HG03565 (cell line): ENCODE data around the gene GPR183.

Source experiments
- ATAC-seq: cut with Tn5 transposase; IDR thresholded peaks from one replicate; pipeline ENCODE4 v1.9.1; 2021; ENCODE audit warnings: mild to moderate bottlenecking, moderate library complexity; ENCODE audit not compliant: unreplicated experiment

GPR183 gene

DNA sequence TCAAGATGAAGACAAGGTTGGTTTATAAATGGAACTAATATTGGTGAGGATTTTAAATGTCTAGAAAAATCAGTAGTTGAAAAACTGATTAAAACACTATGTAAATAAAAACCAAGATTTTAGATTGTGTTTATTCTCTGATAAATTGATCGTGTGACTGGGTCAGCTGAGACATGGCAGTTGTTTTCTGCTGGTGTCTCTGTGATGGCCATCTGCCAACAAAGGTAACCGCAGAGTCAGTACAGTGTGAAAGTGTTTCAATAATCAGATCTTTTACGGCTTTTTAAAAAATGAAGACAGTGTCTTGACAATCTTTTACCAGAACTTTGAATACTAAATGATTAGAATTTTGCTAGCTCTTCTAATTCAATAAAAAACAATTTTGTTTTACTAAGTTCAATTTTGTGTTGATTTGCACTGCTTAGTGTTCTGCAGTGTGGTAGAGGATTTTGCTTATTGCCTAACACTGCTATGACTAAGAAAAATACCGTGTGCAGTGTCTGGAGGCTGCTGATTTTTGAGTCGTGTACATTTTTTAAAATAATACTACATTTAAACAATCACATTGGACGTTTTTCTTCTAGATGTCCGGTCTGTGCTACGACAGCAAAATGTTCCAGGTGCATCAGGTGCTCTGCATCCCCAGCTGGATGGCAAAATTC lies 32.7 kb upstream of the GPR183 start:
- no peak for ATAC-seq

DNA sequence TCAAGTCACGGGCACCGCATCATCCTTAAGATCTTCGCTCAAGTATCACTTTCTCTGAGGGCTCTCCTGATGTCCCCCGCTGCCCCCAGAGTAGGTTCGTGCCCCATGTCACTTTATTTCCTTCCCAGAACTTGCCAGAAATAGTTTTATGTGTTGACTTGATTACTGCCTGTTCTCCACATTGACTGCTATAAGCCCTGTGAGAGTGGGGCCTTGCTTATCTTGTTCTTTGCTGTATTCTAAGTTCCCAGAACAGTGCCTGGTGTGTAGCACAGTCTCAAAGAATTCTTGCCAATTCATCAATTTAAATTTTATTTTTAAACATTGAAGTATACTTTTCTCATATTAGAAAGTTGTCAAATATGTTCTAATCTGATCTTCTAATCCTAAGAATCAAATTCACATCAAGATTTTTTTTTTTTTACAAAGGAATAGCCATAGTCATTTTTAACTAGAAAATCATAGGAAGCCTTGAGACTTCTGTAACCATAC lies 32.1 kb upstream of the GPR183 start:
- no peak for ATAC-seq

DNA sequence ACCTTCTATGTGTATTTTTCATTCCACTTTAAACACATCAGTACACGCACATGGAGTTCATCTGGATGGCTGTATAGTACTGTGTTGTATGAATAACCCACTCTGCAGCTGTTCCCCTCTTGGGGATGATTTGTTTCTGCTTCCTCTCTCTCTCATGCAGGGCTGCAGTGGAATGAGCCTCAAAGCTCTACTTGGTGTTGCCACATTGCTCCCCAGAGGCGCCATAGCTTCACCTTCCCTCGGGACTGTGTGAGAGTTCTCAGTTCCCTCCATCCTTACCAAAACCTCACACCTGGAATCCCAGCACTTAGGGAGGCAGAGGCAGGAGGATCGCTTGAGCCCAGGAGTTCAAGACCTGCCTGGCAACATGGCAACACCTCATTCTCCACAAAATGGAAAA lies 28.4 kb upstream of the GPR183 start:
- peak; percentile 62 for ATAC-seq

DNA sequence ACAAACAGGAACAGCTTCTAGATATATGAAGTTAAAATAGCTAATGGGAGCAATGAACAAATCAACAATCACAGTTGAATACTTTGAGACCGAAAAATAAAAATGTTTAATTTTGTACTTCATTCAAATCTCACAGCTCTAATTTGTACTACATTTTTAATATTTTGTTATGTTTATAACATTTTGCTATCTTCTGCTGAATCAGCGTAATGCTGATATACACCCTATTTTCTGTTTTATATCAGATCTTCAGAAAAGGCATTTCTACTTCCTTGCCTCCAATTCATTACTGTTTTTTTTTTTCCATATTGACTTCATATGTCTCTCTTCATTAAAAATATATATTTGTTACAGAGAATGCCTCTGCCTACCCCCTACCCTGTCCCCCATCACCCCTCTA lies 27.9 kb upstream of the GPR183 start:
- no peak for ATAC-seq

DNA sequence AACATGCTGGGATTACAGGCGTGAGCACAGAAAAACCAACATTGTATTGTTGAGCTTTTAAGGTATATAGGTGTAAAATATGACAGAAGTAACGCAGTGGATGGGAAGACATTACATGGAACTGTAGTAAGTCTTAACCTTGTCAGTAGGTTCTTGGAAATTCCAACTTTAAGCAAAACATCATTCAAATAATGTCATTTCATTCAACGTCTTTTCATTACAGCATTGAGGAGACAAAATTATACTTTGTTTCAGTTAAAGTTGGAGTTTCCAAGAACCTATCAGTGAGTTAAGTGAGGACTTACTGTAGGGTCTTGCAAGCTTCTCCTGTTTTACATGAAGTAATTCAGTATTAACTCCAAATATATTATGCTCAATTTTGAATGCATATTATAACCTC lies 27.0 kb upstream of the GPR183 start:
- ATAC-seq = no peak

DNA sequence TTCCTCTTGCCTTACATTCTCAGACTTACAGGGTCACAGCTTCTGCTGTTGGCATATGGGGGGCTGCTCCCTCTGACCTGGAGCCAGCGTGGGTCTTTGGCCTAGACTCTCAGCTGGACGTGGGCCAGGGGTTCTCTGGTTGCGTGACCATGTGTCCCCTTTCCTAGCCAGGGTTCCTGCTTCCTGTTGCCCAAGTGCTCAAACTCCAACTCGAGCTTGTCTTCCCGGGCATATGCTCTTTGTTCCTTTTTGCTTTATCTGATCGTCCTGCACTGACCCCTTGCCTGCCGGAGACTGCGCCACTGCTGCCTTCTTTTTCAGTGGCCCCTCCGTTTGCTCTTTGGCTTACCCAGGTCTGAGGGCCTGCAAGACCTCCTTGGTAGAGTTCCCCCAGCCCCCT lies 25.3 kb upstream of the GPR183 start:
- no peak for ATAC-seq

DNA sequence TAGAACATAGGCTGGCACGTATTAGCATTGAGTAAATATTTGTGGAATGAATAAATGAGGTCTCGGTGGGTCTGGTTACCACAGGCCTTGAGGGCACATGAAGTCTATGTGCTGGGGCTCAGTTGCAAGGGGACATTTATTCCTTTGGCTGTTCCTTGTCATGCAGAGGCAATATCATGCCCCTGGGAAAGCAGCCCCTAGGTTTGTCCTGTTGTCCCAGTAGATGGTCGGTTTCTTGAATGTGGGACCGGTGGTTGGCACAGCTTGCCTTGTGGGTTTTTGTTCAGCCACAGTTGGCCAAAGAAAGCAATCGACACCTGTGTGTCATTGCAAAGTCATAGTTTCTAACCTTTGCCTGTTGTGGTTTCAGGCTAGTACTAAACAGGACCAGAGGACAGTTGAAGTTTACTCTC lies 24.7 kb upstream of the GPR183 start:
- peak; percentile 65 for ATAC-seq

DNA sequence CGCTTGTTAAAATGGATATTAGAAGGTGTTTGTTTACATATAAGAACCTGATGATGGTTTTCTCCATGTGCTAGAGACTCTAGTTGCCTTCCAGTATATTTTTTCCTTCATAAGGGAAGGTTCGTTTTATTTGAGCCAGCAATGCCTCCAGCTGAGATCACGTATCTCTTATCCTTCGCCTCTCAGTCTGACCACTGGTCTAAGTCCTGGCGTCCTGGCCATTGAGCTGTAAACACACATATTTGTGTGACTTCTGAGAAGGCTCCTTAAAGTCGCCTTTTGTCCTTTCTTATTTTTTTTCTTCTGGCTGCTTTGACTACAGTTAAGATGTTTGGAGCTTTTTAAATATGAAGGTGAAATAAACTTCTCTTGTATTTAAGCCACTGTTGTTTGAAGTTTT lies 23.7 kb upstream of the GPR183 start:
- no peak for ATAC-seq

DNA sequence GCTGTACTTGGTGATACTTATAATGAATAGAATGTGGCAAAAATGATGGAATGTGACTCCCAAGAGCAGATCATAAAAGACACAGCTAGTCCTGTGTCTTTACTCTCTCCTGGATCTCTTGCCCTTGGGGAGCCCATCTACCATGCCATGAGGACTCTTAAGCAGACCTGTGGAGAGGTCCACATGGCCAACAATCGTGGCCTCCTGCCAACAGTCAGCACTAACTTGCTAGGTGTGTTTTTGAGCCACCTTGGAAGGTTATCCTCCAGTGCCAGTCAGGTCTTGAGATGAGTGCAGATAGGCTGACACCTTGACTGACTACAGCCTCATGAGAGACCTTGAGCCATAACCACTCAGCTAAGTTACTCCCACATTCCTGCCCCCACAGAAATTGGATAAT lies 22.3 kb upstream of the GPR183 start:
- no peak for ATAC-seq

DNA sequence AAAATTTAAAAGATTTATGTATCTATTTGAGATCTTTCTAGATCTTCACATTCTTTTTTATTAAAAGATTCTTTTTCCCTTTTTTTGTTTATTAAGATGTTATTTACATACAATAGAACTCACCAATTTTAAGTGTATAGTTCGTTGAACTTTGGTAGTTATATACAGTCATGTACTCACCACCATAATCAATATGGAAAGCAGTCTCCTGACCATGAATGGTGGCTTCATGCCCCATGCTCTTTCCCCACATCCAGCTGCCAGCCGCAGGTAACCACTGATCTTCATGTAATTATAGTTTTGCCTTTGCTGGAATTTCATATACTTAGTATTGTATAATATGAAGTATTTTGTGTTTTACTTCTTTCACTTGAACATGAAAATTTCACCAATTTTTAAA lies 20.6 kb upstream of the GPR183 start:
- no peak for ATAC-seq

DNA sequence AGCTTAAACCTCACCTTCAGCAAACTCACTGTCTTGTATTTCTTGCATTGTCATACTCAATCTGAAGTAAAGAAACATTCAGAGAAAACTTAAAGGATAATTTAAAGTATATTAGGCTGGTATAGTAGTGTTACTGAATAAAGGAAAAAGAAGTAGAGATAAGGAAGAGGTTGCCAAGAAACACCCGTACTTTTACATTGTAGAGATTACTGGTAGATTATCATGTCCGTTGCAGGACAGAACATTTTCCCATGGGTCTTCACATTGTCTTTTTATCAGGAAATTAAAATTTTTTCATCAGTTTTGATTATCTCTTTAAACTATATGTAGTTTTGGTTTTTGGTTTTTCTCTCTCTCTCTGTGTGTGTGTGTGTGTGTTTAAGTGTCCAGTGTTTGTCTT lies 19.9 kb upstream of the GPR183 start:
- ATAC-seq = no peak

DNA sequence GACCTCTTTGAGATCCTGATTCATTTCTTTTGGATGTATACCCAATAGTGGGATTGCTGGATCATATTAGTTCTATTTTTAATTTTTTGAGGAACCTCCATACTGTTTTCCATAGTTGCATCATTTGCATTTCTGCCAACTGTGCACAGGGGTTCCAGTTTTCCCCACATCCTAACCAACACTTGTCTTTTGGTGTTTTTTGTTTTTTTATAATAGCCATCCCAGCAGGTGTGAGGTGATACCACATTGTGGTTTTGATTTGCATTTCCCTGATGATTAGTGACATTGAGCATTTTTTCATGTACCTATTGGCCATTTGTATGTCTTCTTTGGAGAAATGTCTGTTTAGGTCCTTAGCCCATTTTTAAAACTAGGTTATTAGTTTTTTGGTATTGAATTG lies 18.8 kb upstream of the GPR183 start:
- no peak for ATAC-seq

DNA sequence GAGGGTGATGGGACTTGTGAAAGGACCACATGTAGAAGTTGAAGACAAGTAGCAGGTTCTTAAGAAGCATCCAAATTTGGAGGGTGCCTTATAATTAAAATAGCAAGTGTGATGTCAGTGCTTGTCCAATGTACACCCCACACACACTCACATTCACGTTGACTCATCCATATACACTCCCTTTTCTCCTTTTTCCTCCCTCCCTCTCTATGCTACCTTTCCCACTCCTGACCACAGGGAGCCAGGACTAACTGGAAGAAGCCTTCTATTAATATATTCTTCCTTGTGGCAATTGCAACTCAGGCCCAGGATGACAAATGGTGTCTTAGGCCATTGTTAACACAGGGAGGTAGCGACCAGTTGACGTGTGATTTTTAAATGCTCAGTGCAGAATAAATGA lies 16.3 kb upstream of the GPR183 start:
- ATAC-seq = no peak

DNA sequence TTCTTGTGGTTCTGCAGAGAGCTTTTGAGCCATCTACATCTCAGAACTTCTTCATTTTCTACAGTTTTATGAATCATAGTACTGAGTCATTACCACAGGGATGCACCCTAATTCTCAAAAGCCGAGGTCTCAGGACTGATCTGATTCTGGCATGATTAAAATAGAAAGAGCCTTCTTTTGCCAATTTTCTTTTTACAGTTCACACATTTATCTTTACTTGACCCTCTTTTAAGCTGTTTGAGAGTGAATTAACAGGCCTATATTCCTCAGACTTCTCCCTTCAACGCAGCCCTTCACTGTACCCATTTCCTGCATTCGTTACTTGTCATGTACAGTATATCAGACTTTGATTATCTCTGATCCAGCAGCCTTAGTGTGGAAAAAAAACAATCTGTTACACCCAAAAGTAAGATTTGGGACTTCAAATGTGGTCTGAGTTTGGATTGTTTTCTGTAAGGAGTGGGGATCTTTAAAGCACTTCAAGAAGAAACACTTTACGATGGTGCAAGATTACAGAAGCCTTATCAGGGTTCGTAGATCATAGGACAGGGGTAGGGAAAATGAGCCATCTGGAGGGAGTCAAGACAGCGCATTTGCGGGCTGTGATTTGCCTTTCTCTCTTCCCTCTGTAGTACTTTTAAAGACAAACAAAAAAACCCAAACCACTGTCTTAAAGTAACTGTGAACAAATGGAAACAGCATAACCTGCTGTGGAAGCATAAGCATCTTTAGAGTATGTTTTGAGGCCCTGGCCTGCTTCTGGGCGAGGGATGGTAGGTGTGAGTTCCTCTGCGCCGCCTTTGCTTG lies 15.3 kb upstream of the GPR183 start:
- peak; percentile 91 for ATAC-seq

DNA sequence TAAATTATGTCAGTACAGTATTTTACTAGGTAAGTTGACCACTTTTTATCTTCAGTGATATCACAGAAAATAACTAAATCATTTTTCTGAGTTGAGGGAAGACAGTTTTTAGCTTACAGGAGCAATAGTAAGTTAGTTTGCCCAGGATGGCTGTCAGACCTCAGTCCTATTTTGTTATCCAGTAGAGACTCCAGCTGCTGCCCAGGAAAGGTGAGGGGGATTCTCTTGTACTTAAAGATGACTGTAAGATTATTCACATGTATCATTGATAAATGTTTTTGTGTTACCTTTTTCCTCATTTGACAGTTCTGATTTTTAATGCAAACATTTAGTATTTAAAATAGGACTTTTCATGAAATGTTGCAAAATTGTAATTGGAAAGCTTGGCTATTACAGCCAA lies 14.5 kb upstream of the GPR183 start:
- ATAC-seq = no peak

DNA sequence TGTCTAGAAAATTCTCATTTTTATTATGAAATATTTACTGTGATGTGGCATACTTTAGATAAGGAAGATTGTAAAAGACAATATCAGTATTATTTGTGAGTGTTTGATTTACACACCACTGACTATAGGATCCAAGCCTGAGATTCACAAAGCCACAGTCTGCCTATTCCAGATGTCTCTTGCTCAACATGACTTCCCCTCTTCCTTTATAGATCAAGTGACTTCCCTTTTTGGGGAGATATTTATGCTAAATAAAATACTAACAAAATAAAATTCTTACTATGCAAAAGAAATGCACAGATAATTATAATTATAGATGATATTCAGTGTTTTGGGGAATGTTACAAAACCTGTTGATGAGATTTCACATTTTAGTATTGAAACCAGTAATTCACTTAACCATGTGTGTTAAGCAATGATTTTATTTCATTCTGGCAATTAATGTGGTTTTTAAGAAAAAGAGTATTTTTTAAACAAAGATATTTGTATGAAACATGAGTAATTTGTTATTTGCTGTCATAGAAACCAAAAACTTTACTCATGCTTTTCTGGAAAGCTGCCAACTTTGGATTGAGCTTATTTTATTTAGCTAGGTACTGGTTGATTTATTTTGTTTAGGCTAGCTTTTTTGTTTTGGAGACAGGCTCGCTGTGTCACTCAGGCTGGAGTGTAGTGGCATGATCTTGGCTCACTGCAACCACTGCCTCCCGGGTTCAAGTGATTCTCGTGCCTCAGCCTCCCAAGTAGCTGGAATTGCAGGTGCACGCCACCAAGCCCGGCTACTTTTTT lies 13.7 kb upstream of the GPR183 start:
- ATAC-seq = no peak

DNA sequence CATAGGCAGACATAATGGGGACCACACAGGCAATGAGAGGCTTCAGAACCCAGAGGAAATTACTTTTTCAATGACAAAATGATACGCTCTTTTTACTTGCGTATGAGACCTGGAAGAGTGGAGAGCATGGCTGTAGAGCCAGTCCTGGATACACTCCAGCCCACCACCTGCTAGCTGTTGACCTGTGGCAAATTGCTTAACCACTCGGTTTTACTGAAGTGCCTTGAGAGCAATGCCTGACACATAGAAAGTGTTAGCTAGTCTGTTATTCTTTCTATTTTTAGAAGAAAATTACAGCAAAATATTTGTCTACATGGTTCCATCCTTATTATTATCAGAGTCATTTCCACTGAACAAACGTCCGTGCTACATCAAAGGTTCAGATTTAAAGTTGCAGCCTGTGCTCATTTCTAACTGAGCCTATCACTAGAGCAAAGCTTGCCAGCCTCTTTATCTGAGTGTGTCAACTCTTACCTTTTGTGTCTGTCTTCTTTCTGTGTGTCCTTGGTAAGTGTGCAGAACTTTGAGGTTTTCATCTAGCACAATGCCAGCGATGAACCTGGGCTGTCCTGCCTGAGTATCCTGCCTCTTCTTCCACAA lies 9.6 kb upstream of the GPR183 start:
- ATAC-seq = no peak

DNA sequence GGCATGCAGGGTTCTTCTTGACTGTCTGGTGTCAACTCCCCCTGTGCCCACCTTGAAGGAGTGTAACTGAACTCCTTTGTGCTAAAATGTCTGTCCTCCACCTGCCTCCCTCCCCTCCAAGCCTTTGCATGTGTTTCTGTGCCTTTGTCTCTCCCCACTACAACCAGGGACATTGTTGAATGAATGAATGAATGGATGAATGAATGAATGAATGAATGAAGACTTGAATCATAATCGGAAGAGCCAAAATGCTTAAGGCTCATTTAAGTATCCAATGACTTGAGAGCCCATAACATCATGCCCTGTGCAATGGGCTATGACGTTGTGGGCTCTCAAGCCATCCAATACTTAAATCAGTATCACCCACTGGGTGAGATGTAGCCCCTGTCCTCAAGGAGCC lies 9.0 kb upstream of the GPR183 start:
- ATAC-seq = no peak

DNA sequence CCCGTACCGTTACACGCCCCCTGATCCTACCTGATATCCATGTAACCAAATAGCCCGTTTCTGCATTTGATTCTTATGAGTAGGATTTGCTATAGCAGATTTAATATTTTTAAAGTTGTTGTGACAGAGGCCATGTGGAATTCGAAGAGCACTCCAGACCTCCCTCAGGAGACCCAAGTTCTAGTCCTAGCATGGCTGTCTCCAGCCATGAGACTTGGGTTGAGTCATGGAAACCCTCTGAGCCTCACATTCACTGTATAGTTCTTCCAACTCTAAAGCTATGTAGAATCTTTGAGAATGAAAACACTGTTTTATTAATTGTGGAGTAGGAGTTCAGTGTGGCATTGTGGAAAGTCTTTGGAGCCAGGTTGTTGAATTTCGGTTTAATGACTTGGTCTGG lies 8.0 kb upstream of the GPR183 start:
- no peak for ATAC-seq

DNA sequence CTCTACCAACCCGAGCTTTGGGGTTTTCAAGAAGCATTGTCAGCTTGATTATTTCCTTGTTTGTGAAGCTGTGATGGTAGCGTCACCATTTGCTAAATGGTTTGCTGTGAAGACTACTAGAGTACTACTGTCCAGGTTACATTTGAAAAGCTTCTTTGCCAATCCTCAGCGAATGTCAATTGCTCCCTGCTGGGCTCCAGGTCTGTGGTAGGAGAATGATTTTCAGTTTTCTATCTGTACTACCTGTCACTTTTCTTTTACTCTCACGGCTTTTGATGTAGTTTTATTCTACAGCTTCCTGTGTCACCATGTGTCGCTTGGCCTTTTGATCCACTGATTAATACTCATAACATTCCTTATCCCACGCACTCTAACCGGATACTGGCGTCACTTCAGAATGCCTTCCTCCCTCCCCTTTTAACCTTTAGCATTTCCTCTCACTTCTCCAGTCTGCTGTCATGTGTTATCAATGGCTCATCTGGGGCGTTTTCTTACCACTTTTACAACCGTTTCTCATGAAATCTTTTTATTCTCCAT lies 7.5 kb upstream of the GPR183 start:
- no peak for ATAC-seq

DNA sequence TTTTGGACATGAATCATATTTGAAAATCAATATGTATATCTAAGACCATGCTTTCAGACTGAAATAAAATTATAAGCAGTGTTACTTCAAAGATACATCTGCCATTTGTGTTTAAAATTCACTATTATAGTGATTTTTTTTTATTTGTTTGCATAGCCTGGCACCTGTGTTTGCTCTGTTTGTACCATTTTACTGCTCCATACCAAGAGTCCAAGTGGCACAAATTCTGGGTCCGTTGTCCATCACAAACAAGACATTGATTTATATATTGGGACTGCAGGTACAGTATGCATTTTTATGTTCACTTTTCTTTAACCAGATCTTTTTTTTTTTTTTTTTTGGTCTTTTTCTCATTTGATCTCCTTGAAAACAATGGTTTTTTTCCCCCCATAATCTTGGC lies 6.7 kb upstream of the GPR183 start:
- ATAC-seq = no peak
